ENCODE data around the gene TXLNG. TPM values are rescaled to one million over a fixed set of nuclear protein-coding genes. Genes with fewer than 3 reads are reported as not detected.

The TXLNG gene
- total RNA-seq, 1 donor from 2014 or later = 7.9 TPM

DNA sequence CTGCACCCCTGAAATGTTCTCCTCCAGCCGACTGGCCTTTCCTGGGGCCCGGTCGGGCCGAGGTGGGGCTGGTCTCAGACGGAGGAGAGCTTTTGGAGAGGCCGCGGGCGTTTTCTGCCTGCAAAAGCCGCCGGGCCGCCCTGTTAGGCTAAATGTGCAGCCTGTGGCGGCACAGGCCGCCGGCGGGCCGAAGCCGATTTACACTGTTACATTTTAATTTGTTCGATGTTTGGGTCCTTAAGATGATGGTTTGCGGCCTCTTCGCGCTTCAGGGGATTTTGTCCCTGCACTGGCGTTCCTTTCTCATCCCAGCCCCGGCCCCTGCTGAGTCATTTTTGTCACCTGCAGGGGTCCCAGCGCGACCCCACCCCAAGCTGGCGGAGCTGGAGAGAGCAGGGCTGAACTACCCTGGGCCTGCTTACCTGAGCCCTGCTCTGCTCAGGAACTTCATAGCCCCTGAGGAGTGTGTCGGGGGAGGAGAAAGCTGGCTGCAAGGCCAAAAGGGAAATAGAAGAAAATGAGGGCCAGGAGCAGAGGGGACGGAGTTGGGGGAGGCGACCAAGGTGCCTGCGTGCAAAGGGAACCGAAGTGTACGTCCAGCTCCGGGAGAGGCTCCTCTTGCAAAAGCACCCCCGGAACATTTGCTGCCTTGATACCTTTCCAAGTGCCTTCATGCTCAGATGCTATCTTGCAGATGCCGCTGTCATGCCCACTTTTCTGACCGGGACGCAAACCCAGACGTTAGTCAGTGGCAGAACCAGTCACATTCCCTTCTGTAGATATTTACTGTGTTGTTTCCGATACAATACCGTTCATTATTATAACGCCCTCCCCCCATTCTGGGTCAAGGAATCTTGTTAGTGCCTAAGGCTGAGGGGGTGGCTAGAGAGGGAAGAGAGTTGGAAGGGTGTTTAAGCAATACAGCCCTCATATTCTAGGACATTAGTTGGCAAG lies 84.9 kb downstream of the TXLNG start:
- peak; percentile 24 for DNase-seq (ENCODE audit: low spot score)

DNA sequence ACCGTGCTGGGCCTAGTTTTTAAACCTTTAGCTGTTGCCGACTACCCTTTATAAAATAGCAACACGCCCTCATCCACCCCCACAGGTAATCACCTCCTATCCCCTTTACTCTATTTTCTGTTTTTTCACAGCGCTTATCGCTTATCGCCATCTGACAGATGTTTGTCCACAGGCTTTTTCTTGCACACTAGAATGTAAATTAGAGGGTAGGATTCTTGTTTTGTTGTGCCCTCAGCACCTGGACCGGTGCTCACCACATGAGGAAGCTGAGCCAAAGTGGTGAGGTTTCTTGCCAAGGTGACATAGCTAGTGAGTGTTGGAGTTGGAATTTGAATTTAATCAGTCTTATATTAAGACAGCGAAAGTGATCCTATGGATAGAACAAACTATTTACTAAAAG lies 86.8 kb downstream of the TXLNG start:
- no peak for DNase-seq (ENCODE audit: low spot score)

DNA sequence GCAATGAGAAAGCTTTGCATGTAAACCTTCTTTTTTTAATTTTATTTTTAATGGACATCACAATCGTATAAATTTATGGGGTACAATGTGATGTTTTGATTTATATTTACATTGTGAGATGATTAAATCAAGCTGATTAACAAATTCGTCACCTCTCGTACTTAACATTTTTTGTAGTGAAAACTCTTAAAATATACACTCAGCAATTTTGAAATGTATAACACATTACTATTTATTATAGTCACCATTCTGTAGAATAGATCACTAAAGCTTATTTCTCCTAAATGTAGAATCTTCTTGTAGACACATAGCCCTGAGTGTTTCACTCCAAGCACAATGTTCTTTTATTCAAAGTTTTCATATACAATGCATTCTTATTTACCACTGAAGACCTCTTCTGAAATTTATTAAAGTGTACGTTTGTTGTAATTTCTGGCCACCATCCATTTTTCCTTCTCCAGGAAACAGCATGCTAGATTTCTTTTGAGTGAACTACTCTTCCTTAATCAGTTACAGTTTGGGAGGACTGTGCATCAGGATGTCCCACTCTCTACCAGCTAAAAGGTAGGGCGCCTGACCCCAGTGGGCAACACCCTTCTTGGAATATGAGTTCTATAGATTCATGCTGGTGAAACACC lies 88.3 kb downstream of the TXLNG start:
- no peak for DNase-seq (ENCODE audit: low spot score)

DNA sequence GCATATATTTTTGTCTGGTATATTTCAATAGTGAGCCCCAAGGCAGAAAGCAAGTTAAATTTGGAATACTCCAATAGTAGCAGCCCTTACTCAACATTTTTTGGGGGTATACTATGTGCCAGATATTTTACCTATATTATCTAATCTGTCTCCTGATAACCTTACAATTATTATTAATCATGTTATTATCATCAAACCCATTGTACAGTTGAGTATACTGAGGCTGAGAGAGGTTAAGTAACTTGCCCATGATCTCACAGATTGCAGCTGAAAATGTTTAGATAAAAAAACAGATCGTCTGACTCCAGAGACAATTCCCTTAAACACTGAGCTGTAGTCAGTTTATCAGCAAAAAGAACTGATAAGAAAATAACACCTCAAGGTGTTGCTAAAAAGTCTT lies 90.4 kb downstream of the TXLNG start:
- DNase-seq (ENCODE audit: low spot score) = no peak

DNA sequence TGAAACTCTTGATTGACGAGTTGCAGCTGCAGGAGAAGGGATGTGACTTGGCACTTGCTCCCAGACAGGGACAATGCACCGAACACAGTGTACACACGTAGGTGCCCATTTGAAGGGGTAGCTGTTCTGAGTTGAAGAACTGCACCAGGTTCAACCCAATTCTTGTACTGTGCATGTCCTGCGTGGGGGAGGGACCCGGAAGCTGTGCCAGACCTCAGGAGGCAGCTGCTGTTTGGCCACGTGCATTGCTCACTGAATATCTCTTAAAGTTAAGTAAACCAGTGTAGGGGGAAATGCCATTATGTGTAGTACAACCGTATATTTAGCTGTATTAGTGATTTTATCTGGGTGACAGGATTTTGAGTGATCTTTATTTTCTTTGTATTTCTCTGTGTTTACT lies 95.9 kb downstream of the TXLNG start:
- DNase-seq (ENCODE audit: low spot score) = peak; percentile 20

DNA sequence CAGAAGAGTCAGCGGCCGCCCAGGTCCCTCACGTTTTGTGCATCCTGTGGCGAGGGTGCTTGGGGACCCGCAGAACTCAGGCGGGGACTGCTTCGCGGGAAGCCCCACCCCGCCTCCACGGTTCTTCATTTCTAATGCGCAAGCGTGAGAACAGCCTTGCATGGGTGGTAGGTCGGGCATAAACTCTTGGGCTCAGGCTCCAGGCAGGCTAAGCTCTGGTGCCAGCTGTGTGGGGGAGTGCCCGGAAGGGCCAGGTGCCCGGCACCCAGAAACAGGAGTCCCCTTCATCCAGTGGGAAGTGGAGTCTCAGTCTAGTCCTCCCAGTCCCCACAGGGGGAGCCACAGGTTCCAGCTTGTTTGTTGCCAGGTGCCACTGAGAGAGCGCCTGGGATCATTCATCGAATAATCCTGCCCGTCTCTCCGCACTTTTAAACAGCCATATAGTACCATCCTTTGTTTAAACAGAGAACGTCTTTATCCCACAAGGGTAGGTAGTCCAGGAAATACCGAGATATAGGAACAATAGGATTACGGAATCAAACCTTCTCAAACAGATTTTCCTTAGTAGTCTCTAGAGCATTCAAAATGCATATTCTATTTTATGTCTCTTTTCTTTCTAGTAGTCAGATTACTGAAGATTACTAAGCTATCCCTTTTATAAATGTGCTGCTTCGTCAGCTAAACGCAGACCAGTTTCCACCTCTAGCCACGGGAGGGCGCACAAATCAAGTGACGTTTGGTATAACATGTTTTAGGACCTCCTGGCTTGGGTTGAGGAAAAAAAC lies 96.6 kb downstream of the TXLNG start:
- peak; percentile 69 for DNase-seq (ENCODE audit: low spot score)

DNA sequence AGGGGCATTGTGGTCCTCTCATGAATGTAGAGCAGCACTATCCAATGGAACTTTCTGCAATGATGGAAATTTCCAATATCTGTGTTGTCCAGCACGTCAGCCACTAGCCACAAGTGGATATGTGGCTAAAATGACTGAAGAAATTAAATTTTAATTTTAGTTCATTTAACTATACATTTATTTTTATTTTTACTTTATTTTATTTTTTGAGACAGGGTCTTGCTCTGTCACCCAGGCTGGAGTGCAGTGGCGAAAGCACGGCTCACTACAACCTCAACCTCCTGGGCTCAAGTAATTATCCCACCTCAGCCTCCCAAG lies 97.2 kb downstream of the TXLNG start:
- no peak for DNase-seq (ENCODE audit: low spot score)

DNA sequence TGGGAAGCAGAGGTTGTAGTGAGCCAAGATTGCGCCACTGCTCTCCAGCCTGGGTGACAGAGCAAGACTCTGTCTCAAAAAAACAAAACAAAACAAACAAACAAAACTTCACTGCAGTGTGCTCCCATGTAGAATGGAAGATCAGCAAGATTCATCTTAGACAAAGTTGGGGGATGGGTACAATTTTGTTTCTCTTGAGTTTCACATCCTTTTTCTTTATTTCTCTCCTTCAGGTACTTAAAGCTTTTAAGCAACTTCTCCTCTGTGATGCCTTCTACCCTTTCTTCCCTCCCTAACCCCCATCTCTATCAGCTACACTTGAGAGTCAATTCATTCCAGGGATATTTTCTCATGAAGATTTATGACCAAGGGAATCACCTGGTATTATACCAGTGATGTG lies 99.4 kb downstream of the TXLNG start:
- DNase-seq (ENCODE audit: low spot score) = no peak

DNA sequence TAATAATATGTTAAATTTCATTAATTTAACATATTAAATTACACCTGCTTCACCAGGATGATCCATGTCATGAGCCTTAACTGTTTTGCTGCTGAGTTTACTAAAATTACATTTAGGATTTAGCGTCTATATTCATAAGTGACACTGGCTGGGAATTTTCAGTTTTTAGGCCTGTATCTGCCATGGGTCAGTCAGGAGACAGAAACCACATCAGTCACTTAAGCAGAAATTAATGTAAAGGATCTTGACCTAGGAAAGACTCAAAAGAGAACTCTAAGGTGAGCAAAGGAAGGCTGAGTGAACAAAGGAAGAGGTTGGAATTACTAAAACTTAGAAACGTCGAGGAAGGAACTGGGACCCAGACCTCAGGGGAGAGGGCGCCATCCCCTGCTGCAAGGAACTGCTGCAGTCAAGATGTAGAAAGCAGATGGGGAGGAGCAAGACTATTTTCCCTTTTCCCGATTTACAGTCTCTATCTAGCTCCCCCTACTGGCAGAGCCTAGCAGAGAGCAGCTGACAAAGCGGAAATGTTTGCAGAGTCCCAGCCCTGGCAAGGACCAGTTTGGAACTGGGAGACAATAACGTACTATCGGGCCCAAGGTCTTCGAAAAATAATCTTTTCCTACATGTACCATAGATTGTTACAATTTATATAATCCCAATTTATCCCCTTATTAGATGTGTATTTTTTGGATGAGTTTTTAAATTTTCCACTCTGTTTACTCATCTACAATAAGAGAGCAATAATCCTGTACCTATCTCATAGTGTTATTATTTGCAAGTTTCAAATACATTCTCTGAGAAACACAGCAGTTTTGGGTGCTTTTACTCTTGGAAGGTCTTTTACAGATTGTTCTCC lies 106.5 kb downstream of the TXLNG start:
- peak; percentile 81 for DNase-seq (ENCODE audit: low spot score)

Other genes with a start within 250 kb of the TXLNG start
- not detected for gene S100G, start 136.3 kb upstream of the TXLNG start, total RNA-seq (ENCODE audit: insufficient read depth, low replicate concordance)
- 17.8 TPM for gene CTPS2, start 73.8 kb upstream of the TXLNG start, total RNA-seq (ENCODE audit: insufficient read depth, low replicate concordance)
- gene SYAP1, start 66.9 kb upstream of the TXLNG start, total RNA-seq (ENCODE audit: insufficient read depth, low replicate concordance) = 43.8 TPM
- gene RBBP7, start 83.9 kb downstream of the TXLNG start, total RNA-seq (ENCODE audit: insufficient read depth, low replicate concordance) = 129 TPM
- gene REPS2, start 160.2 kb downstream of the TXLNG start, total RNA-seq (ENCODE audit: insufficient read depth, low replicate concordance) = 5.3 TPM